GM18519 (cell line): ENCODE results near the gene CHAF1A.

Source experiments
- ATAC-seq: cut with Tn5 transposase; IDR thresholded peaks from one replicate; pipeline ENCODE4 v1.9.1; 2021; ENCODE audit warnings: mild to moderate bottlenecking, moderate library complexity; ENCODE audit not compliant: unreplicated experiment, low FRiP score

Gene CHAF1A

DNA sequence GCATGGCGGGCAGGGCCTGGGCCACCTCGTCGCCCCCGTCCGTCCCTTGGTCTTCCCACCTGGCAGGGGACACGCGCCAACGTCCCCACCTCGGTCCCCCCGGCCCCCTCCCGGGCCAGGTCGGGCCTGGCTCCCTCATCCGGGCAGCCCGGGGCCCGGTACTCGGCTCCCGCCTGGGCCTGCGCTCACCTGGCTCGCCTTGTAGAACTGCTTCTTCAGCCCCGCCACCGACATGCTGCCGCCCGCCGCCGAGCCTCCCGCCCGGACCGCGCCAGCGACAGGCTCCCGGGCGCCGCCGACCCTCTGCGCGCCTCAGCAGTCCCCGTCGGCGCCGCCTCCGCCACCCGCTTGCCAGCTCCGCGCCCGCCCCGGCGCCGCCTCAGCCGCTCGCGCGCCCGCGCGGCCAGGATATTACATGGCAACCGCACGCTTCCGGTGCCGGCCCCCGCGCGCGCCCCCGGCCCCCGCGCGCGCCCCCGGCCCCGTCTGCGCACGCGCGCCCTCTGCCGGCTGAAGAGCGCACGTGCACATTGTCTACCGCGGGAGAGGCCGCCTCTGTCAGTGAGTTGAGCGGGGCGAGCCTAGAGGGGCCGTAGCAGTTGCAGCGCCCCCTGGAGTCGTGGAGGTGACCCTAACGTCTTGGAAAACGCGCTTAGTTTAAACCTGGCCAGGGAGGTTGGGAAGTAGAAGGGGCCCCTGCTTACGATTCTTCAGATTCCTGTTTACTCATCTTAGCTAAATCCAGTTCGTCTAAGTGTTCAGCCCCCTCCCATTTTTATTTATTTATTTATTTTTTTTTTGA is 2.1 kb upstream of the CHAF1A start, which contains the start of gene SH3GL1:
Gene SH3GL1 (minus strand): TSS at position 413 of the 802 bp plus-strand sequence. CDS start 179 bp downstream, at position 234.
- peak; percentile 42 for ATAC-seq

DNA sequence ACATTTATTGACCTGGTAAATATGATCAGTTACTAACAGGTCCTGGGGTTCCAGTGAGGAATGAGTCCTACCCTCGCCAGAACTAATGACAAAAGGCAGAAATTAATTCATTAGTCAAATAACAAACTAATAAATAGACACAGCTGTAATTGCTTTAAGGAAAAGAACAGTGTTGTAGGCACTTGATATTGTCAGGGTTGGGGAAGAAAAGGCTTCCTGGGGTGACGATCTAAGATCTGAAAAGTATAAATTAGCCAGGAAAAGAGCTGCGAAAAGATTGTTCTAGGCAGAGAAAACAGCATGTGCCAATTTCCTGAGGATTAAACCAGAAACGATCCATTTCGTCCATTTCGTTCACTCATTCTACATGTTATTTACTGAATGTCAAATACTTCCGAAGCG is 670 bp upstream of the CHAF1A start:
- no peak for ATAC-seq

DNA sequence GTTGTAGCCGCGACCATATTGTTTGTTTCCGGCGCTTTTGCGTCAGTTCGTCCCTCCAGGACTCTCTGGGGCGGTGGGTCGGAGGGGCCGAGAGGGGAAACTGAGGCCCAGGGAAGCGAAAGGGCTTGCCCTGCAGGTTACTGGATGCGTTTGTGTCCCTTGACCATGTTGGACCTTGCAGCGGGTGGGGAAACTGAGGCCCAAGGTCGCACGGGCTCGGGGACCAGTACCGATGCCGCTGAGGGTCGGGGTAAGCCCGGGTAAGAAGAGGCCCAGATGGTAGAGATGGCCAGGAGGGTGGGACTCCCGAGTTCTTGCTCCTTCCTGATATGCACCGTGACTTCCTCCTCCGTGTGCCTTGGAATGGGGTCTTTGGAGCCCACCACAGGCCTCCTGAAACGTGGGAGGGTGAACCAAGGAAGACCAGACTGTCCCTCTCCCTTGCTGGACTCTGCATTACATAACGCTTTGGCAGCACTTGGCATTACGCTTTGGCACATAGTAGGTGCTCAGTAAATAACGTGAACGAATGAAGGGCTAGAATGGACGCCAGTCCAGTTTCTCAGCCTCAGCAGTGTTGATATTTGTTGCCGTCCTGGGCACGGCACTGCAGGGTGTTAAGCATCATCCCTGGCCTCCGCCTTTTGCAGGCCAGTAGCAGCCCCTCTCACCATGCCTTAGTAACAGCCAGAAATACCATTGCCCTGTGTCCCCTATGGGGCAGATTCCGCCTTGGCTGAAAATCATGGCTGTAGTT is 743 bp downstream of the CHAF1A start:
- ATAC-seq: no peak

DNA sequence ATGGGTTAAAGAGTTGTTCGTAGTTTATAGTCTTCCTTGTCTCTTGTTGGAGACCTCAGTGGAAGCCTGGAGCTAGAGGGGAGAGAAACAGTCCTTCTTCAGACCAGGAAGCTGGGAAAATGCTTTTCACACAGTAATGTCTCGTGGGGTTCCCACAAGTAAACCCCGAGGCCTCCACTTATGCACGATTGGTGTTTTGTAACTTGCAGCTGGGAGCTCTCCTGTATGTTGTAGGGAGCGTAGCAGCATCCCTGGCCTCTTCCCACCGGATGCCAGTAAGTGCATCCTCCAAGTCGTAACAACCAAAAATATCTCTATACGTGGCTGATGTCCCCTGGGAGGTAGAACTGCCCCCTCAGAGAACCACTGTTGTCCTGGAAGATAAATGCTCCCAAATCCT is 3.5 kb downstream of the CHAF1A start:
- no peak for ATAC-seq

DNA sequence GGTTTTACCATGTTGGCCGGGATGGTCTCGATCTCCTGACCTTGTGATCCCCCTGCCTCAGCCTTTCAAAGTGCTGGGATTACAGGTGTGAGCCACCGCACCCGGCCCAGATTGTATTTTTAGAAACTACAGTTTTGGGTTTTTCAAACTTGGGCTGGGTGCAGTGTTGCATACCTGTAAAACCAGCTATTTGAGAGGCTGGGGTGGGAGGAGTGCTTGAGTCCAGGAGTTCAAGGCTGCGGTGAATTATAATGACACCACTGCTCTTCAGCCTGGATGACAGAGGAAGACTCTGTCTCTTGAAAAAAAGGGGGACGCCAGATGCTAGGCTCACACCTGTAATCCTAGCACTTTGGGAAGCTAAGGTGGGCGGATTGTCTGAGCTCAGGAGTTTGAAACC is 4.2 kb downstream of the CHAF1A start:
- no peak for ATAC-seq

DNA sequence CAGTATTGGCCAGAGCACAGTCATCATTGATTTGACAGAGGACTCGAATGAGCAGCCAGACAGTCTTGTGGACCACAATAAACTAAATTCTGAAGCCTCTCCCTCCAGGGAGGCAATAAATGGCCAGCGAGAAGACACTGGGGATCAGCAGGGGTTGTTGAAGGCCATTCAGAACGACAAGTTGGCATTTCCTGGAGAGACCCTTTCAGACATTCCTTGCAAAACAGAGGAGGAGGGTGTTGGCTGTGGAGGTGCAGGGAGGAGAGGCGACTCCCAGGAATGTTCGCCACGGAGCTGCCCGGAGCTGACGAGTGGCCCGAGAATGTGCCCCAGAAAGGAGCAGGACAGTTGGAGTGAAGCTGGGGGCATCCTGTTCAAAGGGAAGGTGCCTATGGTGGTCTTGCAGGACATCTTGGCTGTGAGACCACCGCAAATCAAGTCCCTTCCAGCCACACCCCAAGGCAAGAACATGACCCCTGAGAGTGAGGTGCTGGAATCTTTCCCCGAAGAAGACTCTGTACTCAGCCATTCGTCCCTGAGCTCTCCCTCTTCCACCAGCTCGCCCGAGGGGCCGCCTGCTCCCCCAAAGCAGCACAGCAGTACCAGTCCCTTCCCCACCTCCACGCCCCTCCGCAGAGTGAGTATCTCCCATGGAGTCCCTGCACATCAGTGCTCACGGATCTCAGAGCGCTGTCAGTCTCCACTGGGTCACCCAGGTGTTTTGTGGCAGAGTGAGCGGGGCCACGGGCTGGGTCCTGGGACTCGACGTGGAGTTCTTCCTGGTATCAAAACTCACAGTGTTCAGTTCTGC is 6.9 kb downstream of the CHAF1A start:
- ATAC-seq: no peak

DNA sequence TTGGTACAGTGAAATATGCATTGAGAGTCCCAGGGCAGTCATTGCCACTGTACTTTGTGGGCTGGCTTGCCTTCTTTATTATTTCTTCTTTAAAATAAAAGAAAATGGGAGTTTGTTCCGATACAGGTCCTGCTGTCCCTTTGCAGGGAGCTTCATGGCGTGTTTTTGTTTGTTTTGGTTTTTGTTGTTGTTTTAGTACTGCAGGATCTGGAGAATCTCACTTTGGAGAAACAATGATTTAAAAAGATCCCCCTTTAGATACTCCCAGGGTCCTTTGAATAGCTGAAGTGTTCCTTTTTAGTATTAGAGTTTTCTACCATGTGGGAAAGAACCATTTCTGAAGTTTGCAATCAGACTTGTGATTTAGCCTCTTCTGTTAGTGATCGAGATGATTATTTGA is 11.1 kb downstream of the CHAF1A start:
- ATAC-seq: no peak

DNA sequence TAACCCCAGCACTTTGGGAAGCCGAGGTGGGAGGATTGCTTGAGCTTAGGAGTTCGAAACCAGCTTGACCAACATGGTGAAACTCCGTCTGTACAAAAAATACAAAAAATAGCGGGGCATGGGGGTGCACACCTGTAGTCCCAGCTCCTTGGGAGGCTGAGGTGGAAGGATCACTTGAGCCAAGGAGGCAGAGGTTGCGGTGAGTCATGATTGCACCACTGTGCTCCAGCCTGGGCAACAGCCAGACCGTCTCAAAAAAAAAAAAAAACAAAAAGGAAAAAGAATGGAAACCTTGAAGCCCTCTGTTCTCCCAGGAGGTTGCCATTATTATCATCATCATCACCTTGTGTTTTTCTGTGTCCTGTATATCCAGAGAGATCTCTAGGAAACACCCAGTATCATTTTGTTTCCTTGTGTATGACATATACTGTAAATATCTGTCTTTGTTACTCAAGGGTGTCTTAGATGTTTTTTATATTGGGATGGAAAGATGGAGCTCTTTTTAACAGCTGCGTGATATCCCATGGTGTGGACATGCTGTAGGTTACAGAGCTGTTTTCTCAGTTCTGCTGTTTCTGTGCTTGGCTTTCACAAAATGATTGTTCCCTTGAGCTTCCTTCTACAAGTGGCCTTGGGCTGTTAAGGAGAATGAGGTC is 11.8 kb downstream of the CHAF1A start:
- ATAC-seq: no peak

DNA sequence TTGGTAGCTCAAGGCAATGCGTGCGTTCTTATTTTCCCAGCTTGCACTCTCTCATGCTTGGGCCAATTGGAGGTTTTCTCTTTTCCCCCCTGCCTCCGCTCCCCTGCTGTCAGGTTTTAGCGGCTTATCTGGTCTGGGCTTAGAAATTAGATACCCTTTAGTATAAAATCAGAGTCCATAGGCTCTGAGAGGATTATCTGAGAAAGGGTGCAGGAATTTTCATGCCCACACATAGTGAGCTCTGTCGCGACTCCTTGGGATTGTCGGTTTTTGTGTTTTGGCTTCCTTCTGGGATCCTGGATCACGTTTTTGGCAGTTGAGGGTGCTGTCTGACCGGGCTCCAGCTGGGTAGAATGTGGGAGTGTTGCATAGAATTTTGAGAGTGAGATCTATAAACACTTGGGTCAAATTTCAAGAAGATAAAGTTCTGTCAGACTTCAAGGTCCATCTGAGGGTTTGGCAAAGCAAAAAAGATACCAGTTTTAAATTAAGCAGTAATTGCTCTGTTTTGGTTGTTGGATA is 12.4 kb downstream of the CHAF1A start:
- no peak for ATAC-seq

DNA sequence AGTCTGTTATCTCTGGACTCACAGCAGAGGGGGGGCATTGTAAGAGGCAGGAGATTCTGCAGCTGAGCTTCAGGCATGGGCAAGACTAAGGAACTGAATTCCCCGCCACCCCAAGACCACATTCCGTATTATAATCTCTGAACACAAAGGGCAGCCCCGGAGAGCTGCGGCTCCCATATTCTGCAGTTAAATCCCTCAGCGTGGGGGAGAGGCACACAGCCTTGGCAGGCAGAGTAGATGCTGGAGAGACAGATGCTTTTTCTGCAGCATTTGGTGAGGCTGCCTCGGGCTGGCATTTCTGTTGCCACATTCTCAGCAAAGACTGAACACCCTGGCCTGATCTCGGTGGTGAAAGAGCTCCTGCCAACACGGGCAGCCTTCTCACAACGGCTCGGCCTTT is 12.9 kb downstream of the CHAF1A start:
- ATAC-seq: no peak

DNA sequence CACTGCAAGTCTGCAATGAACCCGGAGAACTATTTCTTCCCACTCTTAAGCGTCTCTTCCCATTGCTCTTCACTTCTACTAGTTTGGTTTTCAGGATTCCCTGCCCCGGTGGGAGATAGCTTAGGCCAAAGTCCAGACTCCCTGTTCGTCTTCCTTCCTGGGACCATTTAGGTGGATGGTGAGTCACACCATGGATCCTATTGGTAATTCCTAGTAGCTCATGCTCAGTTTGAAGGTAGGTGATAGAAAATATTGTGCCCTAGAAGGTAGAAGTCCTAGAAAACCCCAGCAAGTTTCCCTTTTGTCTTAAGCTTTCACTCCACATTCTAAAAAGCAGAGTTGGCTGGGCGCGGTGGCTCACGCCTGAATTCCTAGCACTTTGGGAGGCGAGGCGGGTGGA is 13.8 kb downstream of the CHAF1A start:
- no peak for ATAC-seq

DNA sequence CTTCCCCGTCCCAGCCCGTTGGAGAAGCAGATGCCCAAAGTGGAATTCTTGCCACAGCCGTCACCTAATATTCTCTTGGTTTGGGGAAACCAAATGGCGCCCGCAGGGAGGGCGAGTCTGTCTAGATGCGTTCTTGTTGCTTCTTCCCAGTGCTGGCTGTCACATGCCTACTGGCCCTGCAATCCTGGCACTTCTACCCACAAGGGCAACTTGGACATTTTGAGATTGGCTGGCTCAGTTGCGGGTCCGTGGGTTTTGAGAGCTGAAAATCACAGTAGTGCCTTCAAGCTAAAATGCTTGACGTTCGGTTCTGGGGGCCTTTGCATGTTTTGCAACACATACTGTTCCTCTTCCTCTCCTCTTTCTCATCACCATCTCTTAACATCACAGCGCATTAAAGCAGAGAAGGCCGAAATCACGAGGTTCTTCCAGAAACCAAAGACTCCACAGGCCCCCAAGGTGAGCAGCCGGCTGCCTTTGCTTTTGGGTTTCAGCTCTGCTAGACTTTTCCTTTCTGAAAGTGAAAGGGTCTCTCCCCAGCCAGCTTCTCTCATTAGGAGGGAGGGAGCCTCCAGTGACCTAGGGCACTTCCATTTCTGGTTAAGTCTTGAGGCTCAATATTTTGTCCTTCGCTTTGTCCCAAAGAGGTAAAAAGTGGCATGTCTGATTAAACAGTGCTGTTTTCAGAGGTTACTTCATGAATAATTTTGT is 21.1 kb downstream of the CHAF1A start:
- ATAC-seq: no peak

DNA sequence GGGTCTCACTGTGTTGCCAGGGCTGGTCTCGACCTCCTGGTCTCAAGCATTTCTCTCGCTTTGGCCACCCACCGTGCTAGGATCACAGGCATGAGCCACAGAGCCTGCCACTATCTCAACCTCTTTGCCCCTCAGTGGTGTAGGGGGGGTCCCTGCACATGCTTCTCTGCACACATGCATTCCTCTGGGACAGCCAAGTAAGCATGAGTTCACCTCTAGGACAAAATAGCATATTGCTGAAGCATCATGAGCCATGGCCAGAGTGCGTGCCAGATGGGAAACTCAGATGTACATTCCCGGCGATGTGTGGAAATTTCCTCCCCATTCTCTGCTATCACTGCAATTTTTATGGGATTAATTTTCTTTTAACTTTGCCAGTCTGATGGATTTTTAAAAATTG is 23.1 kb downstream of the CHAF1A start:
- no peak for ATAC-seq

DNA sequence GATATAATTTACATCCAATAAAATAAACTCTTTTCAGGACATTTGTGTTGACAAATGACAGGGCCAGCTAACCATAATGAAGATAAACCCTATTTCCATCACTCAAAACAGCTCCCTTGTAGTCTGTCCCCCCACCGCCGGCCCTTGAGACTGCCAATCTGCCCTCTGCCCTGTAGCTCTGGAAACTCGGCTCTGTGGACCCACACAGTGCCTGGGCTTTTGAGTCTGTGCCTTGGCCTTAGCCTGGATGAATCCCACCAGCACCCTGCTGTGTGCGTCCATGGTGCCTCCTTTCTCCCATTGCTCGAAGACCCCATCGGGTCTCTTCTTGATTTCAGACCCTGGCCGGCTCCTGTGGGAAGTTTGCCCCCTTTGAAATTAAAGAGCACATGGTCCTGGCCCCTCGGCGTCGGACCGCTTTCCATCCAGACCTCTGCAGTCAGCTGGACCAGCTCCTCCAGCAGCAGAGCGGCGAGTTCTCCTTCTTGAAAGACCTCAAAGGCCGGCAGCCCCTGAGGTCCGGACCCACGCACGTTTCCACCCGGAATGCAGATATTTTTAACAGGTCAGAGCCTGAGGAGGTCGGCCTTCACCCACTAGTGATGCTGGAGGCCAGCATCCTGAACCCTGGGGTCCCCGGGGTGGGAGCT is 26.0 kb downstream of the CHAF1A start:
- no peak for ATAC-seq

DNA sequence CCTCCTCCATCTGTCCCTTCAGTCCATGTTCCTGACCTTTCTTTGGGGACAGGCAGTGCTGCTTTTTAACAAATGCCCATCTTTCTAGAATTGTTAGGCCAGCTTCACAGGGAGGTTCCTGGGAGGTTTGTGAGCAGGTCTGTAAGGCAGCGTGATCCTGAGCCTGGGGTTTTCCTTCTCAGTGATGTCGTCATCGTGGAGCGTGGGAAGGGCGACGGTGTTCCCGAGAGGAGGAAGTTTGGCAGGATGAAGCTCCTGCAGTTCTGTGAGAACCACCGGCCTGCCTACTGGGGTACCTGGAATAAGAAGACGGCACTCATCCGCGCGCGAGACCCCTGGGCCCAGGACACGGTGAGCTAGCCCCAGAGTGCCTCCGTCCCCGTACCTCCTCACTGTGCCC is 26.8 kb downstream of the CHAF1A start:
- ATAC-seq: no peak

DNA sequence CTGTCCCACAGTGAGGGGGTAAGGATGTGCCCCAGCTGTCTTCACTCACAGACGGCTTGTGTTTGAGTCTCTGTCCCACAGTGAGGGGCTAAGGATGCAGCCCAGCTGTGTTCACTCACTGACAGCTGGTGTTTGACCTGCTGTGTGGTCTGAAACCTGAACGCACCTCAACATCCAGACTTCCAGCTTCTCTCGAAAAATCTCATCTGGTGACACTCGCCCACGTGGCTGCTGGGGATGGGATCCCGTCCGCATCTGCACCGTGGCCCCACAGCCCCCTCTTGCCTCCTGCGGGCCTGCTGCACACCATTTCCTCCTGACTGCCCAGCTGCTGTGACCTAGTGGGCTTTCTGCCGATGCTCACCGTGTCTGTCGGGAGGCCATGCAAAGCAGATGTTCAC is 27.3 kb downstream of the CHAF1A start:
- no peak for ATAC-seq

DNA sequence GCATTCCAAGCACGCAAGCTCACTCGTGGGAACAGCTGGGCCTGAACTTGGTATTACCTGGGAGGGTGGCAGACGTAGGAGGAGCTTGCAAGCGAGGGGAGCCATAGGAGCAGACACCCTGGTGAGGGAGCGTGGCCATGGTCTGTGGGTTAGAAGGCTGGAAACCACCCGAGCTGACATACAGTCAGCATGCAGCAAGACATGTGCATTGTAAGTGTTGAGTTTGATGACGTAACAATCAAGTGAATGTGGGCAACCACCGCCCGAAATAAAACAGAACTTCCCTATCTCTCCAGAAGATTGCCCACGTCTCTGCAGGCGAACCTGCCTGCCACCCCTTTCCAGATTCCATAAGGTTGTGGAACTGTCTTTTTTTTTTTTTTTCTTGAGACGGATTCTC is 28.3 kb downstream of the CHAF1A start:
- ATAC-seq: no peak

DNA sequence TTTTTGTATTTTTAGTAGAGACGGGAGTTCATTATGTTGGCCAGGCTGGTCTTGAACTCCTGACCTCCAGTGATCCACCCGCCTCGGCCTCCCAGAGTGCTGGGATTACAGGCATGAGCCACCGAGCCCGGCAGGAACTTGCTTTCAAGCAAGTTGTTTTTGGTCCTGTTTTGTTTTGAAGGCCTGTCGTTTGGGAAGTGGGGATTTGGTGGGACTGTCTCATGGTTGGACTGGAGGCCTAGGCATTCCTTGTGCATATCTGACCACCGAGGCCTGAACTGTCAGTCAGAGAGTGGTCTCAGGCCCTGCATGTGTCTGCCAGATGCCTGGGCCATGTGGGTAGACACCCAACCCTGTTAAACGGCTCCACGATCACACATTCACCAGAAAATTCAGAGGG is 28.9 kb downstream of the CHAF1A start:
- ATAC-seq: no peak
